IPS-NIHi7 (cell line): ENCODE measurements around the gene ARHGAP15.

ENCODE experiments used
- DNase-seq: peaks from one replicate; pipeline ENCODE4 v3.0.0; 2012; ENCODE audit warnings: mixed read lengths; ENCODE audit errors: extremely low spot score

The ARHGAP15 gene

GRCh38 chr2:143623231-143623908, 494.2 kb downstream of the ARHGAP15 start:
- no peak for DNase-seq

GRCh38 chr2:143623909-143624260, 494.7 kb downstream of the ARHGAP15 start:
- DNase-seq: no peak

GRCh38 chr2:143629340-143629739, 500.1 kb downstream of the ARHGAP15 start:
- DNase-seq: no peak

GRCh38 chr2:143632751-143633374, 503.6 kb downstream of the ARHGAP15 start:
- DNase-seq: no peak

GRCh38 chr2:143633419-143633818, 504.2 kb downstream of the ARHGAP15 start:
- DNase-seq: no peak

GRCh38 chr2:143635302-143635701, 506.1 kb downstream of the ARHGAP15 start:
- DNase-seq: no peak

- DNase-seq: no peak
These were observed 506.7 kb downstream of the ARHGAP15 start for GRCh38 chr2:143635936-143636335.

- DNase-seq: no peak
These were observed 511.6 kb downstream of the ARHGAP15 start for GRCh38 chr2:143640826-143641225.

- no peak for DNase-seq
These were observed 516.9 kb downstream of the ARHGAP15 start for GRCh38 chr2:143645921-143646645.

GRCh38 chr2:143649226-143649740, 520.1 kb downstream of the ARHGAP15 start:
- no peak for DNase-seq

GRCh38 chr2:143652692-143653091, 523.5 kb downstream of the ARHGAP15 start:
- DNase-seq: no peak

GRCh38 chr2:143668234-143668633, 539.0 kb downstream of the ARHGAP15 start:
- no peak for DNase-seq

GRCh38 chr2:143674051-143674450, 544.8 kb downstream of the ARHGAP15 start:
- DNase-seq: no peak

- no peak for DNase-seq
These were observed 545.8 kb downstream of the ARHGAP15 start for GRCh38 chr2:143675021-143675420.

GRCh38 chr2:143679617-143680016, 550.4 kb downstream of the ARHGAP15 start:
- DNase-seq: no peak

- DNase-seq: no peak
These were observed 551.7 kb downstream of the ARHGAP15 start for GRCh38 chr2:143680885-143681405.

GRCh38 chr2:143682436-143683055, 553.3 kb downstream of the ARHGAP15 start:
- no peak for DNase-seq

- DNase-seq: no peak
These were observed 554.8 kb downstream of the ARHGAP15 start for GRCh38 chr2:143683977-143684376.

- no peak for DNase-seq
These were observed 555.5 kb downstream of the ARHGAP15 start for GRCh38 chr2:143684551-143685320.

- no peak for DNase-seq
These were observed 556.3 kb downstream of the ARHGAP15 start for GRCh38 chr2:143685421-143686078.
